Pancreas (tissue), 10 donors: ENCODE data around the gene LRMDA. TPM values are rescaled to one million over a fixed set of nuclear protein-coding genes. Genes with fewer than 3 reads are reported as not detected.

Experiments used
- ATAC-seq, 4 donors: fragments of 200-7000 bp; cut with Tn5 transposase; one replicate each; pipeline versions ENCODE4 v1.8.0 to v1.9.1; 2020; ENCODE audit warnings: mild to moderate bottlenecking in 4 of 4, moderate library complexity in 4 of 4
- DNase-seq, 6 donors: peaks; one replicate each; pipeline ENCODE4 v3.0.0-alpha.2; 2020
- FAIRE-seq: peaks from 2 replicates; lab custom pipeline; 2012; peaks lifted over from hg19 to GRCh38; lab: Jason Lieb, UNC
- H3K27ac ChIP-seq, 4 donors: fragments of 200-600 bp; sonication (generic); 1 replicate in 3 of 4; 2 replicates in 1 of 4; pipeline versions ENCODE4 v1.5.0 to v1.8.0; 2020
- H3K27me3 ChIP-seq, 4 donors: fragments of 200-600 bp; one replicate each; pipeline ENCODE4 v1.8.0; 2021
- H3K36me3 ChIP-seq, 3 donors: fragments of 200-600 bp; sonication (generic) in 1 of 3; one replicate each; pipeline versions ENCODE4 v1.5.0 to v1.8.0; 2020 to 2021
- H3K4me1 ChIP-seq, 3 donors: fragments of 200-600 bp; one replicate each; pipeline ENCODE4 v1.8.0; 2021
- H3K4me3 ChIP-seq, 4 donors: fragments of 200-600 bp; sonication (generic) in 2 of 4; one replicate each; pipeline versions ENCODE4 v1.5.0 to v1.8.0; 2020 to 2021
- H3K9me3 ChIP-seq, 4 donors: fragments of 200-600 bp; one replicate each; pipeline ENCODE4 v1.8.0; 2021
- WGBS, 2 donors: extraction: QIAGEN DNeasy Blood & Tissue Kit; methylation state at CpG; one replicate each; pipeline ENCODE4 v1.1.7; 2013; 5-methylcytosine and 5-hydroxymethylcytosine counted together
- intact Hi-C, 3 donors: fragments of 100-400 bp; cut with DNase I; formaldehyde crosslinking; loops; one replicate each; pipeline versions ENCODE4 v1.11.1 to v1.14.2; 2022
- polyA plus RNA-seq, 2 donors: library from polyadenylated mRNA; stranded (reverse); fragments of 200-250 nt; gene quantifications; one replicate each; pipeline ENCODE4 v1.2.3, GENCODE V29; 2013
- total RNA-seq, 6 donors: library from RNA; stranded (reverse); fragmentation: NEBNext Ultra II Directional in 4 of 6; extraction: Animal tissue kit (Norgen Biotek cat#: 25700) in 4 of 6; gene quantifications; one replicate each; pipeline versions ENCODE4 v1.2.1 to v1.2.4, GENCODE V29; 2021 to 2023
- TF ChIP-seq, protein P1 (sequence below), 4 donors: fragments of 200-600 bp; sonication (generic) in 3 of 4; IDR thresholded peaks; one replicate each; pipeline versions ENCODE4 v1.5.0 to v1.8.0; 2021; ENCODE audit warnings: antibody characterized with exemption in 4 of 4
- donor health status: healthy with polysubstance abuse.
- donor health status: DM: no; HTN: no; CAD: no; lungs with moderate emphysema.
- donor health status: DM: no; HTN: no; CAD: no.
- donor health status: control.
- donor health status: control.
- donor health status: Bipolar disorder and iron deficiency.
- donor health status: DM: yes; HTN: yes; CAD: no.
- donor health status: DM: no; HTN: no; CAD: no.
- donor health status: DM: no; HTN: no; CAD: no.
- donor health status: DM: yes; HTN: yes; CAD: no.

LRMDA gene
- total and polyA plus RNA-seq, 8 donors, result 4.6 to 21.2 (median 13.4) TPM

DNA sequence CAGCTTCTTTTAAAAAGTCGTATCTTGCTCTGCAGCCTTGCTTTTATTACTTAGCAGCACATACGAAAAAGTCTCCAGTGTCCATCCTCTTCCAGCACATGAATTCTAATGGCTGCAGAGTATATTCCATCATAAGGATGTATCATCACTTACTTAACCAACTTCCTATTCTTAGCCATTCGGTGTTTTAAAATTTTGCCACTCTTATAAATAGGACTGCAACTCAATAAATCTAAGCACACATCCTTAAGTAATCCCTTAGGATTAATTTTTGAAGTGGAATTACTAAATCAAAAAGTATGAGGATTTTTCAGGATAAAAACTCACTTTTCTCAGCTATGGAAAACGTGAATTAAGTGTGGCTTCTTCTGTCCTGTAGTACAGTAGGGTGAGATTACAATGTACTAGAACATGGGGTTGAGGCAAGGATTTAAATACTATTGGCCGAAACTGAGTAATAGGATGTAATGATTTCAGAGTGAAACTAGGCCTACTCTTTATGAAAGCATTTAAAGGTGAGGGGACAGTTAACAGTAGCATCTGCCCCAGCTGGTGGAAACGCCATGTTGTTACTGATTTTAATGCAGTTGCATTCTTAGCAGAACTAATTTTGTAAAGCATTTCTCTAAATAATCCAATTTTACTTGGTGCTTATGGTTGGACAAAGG lies 1035.5 kb downstream of the LRMDA start:
- intact Hi-C loops, result no loop called here
- no peak for DNase-seq
- 90 to 91% methylated on average over 6 of the region's 6 CpGs for WGBS, 2 donors

DNA sequence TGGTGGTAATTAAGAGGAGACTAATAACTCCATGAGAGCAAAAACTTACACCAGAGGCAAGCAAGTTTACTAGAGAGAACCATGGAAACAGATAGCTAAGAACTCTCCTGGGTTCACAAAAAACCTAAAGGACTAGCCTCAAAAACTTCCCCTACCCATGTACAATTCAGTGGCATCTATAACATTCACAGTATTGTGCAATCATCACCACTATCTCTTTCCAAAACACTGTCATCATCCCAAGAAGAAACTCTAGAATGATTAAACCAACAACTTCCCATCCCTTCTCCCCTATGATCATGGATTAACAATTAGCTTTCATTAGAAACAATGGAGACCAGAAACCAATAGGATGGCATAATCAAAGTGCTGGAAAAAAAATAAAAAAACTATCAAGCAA lies 1038.3 kb downstream of the LRMDA start:
- DNase-seq, result no peak
- Histone ChIP-seq H3K27ac (no peak overlapping the region), H3K9me3 (peaks cover 0 to 3% (median 0%) of the 10 kb centered on the region in 4 donors), H3K27me3 (no peaks in the 10 kb centered on the region), H3K36me3 (no peaks in the 10 kb centered on the region), H3K4me3 (no peak overlapping the region), H3K4me1 (peaks cover 0 to 5% (median 0%) of the 10 kb centered on the region in 3 donors)
- ATAC-seq, result no peak
- intact Hi-C loops, result no loop called here
- TF ChIP-seq, protein P1, sequence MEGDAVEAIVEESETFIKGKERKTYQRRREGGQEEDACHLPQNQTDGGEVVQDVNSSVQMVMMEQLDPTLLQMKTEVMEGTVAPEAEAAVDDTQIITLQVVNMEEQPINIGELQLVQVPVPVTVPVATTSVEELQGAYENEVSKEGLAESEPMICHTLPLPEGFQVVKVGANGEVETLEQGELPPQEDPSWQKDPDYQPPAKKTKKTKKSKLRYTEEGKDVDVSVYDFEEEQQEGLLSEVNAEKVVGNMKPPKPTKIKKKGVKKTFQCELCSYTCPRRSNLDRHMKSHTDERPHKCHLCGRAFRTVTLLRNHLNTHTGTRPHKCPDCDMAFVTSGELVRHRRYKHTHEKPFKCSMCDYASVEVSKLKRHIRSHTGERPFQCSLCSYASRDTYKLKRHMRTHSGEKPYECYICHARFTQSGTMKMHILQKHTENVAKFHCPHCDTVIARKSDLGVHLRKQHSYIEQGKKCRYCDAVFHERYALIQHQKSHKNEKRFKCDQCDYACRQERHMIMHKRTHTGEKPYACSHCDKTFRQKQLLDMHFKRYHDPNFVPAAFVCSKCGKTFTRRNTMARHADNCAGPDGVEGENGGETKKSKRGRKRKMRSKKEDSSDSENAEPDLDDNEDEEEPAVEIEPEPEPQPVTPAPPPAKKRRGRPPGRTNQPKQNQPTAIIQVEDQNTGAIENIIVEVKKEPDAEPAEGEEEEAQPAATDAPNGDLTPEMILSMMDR (IDR thresholded peaks at IDR 0.05), result no peak
- FAIRE-seq, result no peak

More for the DNA sequence above, 1035.5 kb downstream of the LRMDA start:
- Histone ChIP-seq H3K36me3 (no peaks in the 10 kb centered on the region), H3K27me3 (no peaks in the 10 kb centered on the region), H3K9me3 (no peaks in the 10 kb centered on the region), H3K4me1 (peaks cover 0 to 5% (median 0%) of the 10 kb centered on the region in 3 donors), H3K4me3 (no peak overlapping the region), H3K27ac (no peak overlapping the region)
- no peak for ATAC-seq
- TF ChIP-seq, protein P1 (IDR thresholded peaks at IDR 0.05), result no peak
- FAIRE-seq, result no peak

DNA sequence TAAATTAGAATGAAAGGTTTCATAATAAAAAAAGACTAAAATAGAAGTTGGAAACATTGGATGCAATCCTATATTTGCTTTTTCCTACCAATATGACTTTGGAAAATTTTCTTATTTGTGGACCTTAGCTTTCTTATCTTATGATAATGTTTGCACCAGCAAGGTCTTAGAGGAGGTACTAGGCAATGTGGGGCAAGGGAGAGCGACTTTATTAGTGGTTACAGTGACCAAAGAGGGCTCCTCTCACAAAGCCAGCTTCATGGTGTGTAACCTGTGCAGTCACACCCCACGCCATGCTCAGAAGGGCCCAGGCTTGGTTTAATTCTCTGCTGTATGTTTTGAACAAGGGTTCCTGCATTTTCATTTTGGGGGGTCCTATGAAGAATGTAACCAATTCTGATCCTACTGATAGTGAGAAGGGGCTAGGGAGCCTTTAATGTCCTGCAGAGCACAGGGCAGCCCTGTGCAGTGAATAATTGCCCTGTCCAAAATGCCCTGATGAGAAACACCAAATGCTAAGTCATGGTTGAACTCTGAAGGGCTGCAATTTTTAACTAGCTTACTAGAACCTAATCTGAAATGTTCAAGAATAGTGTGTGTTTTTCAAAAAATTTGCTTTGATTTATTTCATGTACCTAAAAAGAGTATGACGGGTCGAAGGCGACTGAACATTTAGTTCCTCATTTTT lies 1047.8 kb downstream of the LRMDA start:
- DNase-seq (peak in 2 of 6 donors; percentile 20 to 37), ATAC-seq (peak; percentile 64 to 98 (median 91)), FAIRE-seq (no peak)
- Histone ChIP-seq H3K27ac (peak overlapping the region in 2 of 4 donors; percentile 22 to 36), H3K27me3 (no peaks in the 10 kb centered on the region), H3K36me3 (no peaks in the 10 kb centered on the region), H3K9me3 (no peaks in the 10 kb centered on the region), H3K4me3 (no peak overlapping the region), H3K4me1 (peaks cover 0 to 15% (median 0%) of the 10 kb centered on the region in 3 donors)
- TF ChIP-seq, protein P1 (IDR thresholded peaks at IDR 0.05), result no peak
- intact Hi-C loops, result no loop called here
- WGBS, 2 donors, result 44 to 47% methylated on average over 5 of the region's 5 CpGs

DNA sequence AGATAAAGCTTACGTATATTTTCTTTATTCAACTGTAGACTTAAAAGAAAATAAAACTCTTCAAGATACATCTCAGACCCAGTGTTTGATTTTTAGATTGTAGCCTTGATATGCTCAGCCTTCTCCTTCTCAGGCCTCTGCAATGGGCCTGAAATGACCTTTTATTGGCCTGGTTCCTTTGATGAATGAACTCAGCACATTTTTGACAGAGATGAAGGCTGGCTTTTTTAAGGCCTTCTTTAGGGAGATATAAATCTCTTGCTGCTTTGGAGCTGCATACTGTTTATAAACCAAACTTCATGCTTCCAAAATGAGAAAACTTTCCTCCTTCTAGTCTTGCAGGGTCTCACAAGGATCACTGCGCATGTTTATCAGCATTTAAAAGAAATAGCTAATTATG lies 1049.8 kb downstream of the LRMDA start:
- no peak for DNase-seq
- no peak for ATAC-seq
- no peak overlapping the region for H3K27ac ChIP-seq
- TF ChIP-seq, protein P1 (IDR thresholded peaks at IDR 0.05), result no peak
- FAIRE-seq, result no peak
- intact Hi-C loops, result no loop called here
- H3K4me1 ChIP-seq, result peaks cover 0 to 15% (median 0%) of the 10 kb centered on the region in 3 donors
- H3K27me3 ChIP-seq, result no peaks in the 10 kb centered on the region
- no peaks in the 10 kb centered on the region for H3K9me3 ChIP-seq
- H3K36me3 ChIP-seq, result no peaks in the 10 kb centered on the region
- 64 to 73% methylated on average over 2 of the region's 2 CpGs for WGBS, 2 donors
- no peak overlapping the region for H3K4me3 ChIP-seq

DNA sequence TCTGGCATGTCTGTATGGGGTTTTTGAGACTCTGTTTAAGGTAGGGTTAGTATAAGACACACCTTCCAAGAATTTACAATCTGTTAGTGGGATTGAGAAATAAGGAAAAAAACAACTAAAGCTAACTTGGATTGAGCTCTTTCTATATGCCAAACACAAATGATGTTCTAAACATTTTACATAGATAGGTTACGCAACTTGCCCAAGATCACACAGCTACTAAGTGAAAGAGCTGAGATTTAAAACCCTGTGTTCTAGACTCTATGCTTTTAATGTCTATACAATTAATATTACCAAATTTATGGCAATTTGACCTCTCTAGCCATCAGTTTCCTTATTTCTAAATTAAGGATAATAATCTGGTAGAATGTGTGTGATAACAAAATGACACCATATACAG lies 1056.2 kb downstream of the LRMDA start:
- no peak for FAIRE-seq
- peaks cover 6 to 19% (median 12%) of the 10 kb centered on the region in 3 donors for H3K4me1 ChIP-seq
- no peak for ATAC-seq
- no peaks in the 10 kb centered on the region for H3K36me3 ChIP-seq
- no peaks in the 10 kb centered on the region for H3K27me3 ChIP-seq
- TF ChIP-seq, protein P1 (IDR thresholded peaks at IDR 0.05), result no peak
- no peak overlapping the region for H3K4me3 ChIP-seq
- intact Hi-C loops, result no loop called here
- H3K27ac ChIP-seq, result no peak overlapping the region
- WGBS, 2 donors, result 100% methylated on average over 1 of the region's 1 CpG
- no peaks in the 10 kb centered on the region for H3K9me3 ChIP-seq
- no peak for DNase-seq
